CD8-positive, alpha-beta memory T cell (primary cell): ENCODE results near the gene OGFR. TPM values are rescaled to one million over a fixed set of nuclear protein-coding genes. Genes with fewer than 3 reads are reported as not detected.

Source experiments
- CTCF ChIA-PET: fragments of 350-600 bp; sonication (Branson Sonifier 250); formaldehyde crosslinking; loops from one replicate; lab custom pipeline; 2021; ENCODE audit warnings: antibody characterized with exemption; lab: Charles Lee
- POLR2A ChIA-PET: fragments of 350-600 bp; sonication (Branson Sonifier 250); formaldehyde crosslinking; loops from one replicate; lab custom pipeline; 2021; ENCODE audit warnings: antibody characterized with exemption; lab: Charles Lee
- DNase-seq, 5 donors: peaks; one replicate each; pipeline versions ENCODE4 v3.0.0 to v3.0.0-alpha.2; 2020 to 2022; ENCODE audit warnings: mixed read lengths in 1 of 5
- H3K27ac ChIP-seq: one replicate; pipeline ENCODE4 v1.7.0; 2013; ENCODE audit warnings: low read depth, mild to moderate bottlenecking, low read length, moderate library complexity
- H3K27me3 ChIP-seq: 2 replicates; pipeline ENCODE4 v1.7.0; 2013; ENCODE audit warnings: low read length, mild to moderate bottlenecking; ENCODE audit not compliant: insufficient read depth, poor library complexity, severe bottlenecking
- H3K36me3 ChIP-seq: 2 replicates; pipeline ENCODE4 v1.7.0; 2013; ENCODE audit warnings: mild to moderate bottlenecking, low read length, moderate library complexity; ENCODE audit not compliant: insufficient read depth
- H3K4me1 ChIP-seq: 2 replicates; pipeline ENCODE4 v1.7.0; 2013; ENCODE audit warnings: mild to moderate bottlenecking, low read length, moderate library complexity; ENCODE audit not compliant: insufficient read depth
- H3K4me3 ChIP-seq: 2 replicates; pipeline ENCODE4 v1.7.0; 2013; ENCODE audit warnings: mild to moderate bottlenecking, low read length
- H3K9me3 ChIP-seq: 2 replicates; pipeline ENCODE4 v1.7.0; 2013; ENCODE audit warnings: mild to moderate bottlenecking, low read length
- H3K27ac Mint-ChIP-seq, 8 donors: one replicate each; pipeline ENCODE4 v1.8.0; 2020 to 2021; ENCODE audit warnings: mixed read lengths in 8 of 8, mild to moderate bottlenecking in 6 of 8, inconsistent platforms in 3 of 8, moderate library complexity in 3 of 8
- H3K27me3 Mint-ChIP-seq, 2 donors: one replicate each; pipeline ENCODE4 v1.8.0; 2020 to 2021; ENCODE audit warnings: mixed read lengths in 2 of 2, mild to moderate bottlenecking in 1 of 2, moderate library complexity in 1 of 2
- H3K36me3 Mint-ChIP-seq, 3 donors: one replicate each; pipeline ENCODE4 v1.8.0; 2020 to 2021; ENCODE audit warnings: mixed read lengths in 3 of 3, inconsistent platforms in 1 of 3, mild to moderate bottlenecking in 1 of 3
- H3K4me1 Mint-ChIP-seq, 3 donors: one replicate each; pipeline ENCODE4 v1.8.0; 2020 to 2021; ENCODE audit warnings: mixed read lengths in 3 of 3, inconsistent platforms in 1 of 3, mild to moderate bottlenecking in 1 of 3
- H3K4me3 Mint-ChIP-seq, 7 donors: one replicate each; pipeline ENCODE4 v1.8.0; 2020 to 2021; ENCODE audit warnings: mixed read lengths in 7 of 7, mild to moderate bottlenecking in 6 of 7, moderate library complexity in 4 of 7, inconsistent platforms in 2 of 7
- H3K9me3 Mint-ChIP-seq, 5 donors: one replicate each; pipeline ENCODE4 v1.8.0; 2020 to 2022; ENCODE audit warnings: mixed read lengths in 5 of 5, mild to moderate bottlenecking in 3 of 5, moderate library complexity in 2 of 5, inconsistent platforms in 1 of 5
- polyA plus RNA-seq: library from polyadenylated mRNA; unstranded; fragments of 300-500 nt; fragmentation: Illumina TruSeq; gene quantifications from one replicate; pipeline ENCODE4 v1.2.3, GENCODE V29; 2021
- total RNA-seq, 2 experiments: library from RNA; stranded (reverse); gene quantifications; one replicate each; pipeline ENCODE4 v1.2.3, GENCODE V29; 2021

The OGFR gene
- total and polyA plus RNA-seq, 3 experiments from 2014 or later: 45.7 to 64.2 (median 47.9) TPM

- no peak overlapping the region for H3K4me3 Mint-ChIP-seq
- no peak for DNase-seq
- Histone ChIP-seq H3K4me1 (peaks cover 4% of the 10 kb centered on the region), H3K36me3 (no peaks in the 10 kb centered on the region), H3K9me3 (no peaks in the 10 kb centered on the region), H3K4me3 (no peak overlapping the region), H3K27me3 (no peaks in the 10 kb centered on the region), H3K27ac (no peak overlapping the region)
- H3K9me3 Mint-ChIP-seq: peaks cover 0 to 1% (median 0%) of the 10 kb centered on the region in 5 donors
- H3K36me3 Mint-ChIP-seq: no peaks in the 10 kb centered on the region
- ChIA-PET POLR2A (interaction anchor here (1.0 kb wide), 1 partner anchor 12 kb away, joined by 3 read pairs; no protein-coding TSS in a partner anchor), CTCF (no interaction called here)
- no peaks in the 10 kb centered on the region for H3K27me3 Mint-ChIP-seq
- H3K4me1 Mint-ChIP-seq: peaks cover 5 to 8% (median 8%) of the 10 kb centered on the region in 3 donors
- peak overlapping the region in 1 of 8 donors; percentile 75 for H3K27ac Mint-ChIP-seq
These were observed 22.3 kb upstream of the OGFR start for GRCh38 chr20:62782149-62782892.

DNA sequence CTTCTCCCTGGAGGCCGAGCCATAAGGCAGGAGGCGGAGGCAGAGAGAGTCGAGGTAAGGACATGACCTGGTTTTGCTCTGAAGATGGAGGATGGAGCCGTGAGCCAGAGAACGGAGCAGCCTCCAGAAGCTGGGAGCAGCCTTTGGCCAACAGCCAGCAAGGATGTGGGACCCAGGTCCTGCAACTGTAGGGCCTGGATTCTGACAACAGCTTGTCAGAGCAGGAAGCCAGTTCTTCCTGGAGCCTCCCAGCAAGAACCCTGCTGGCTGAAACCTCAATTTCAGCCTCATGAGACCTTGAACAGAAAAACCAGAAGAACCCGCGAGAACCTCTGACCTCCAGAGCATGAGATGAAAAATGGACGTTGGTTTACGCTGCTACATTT, 21.7 kb upstream of the OGFR start:
- H3K4me1 ChIP-seq: no peaks in the 10 kb centered on the region
- H3K27ac ChIP-seq: no peak overlapping the region
- CTCF ChIA-PET: no interaction called here
- no peaks in the 10 kb centered on the region for H3K9me3 ChIP-seq
- no peak overlapping the region for H3K4me3 ChIP-seq
- no peaks in the 10 kb centered on the region for H3K27me3 Mint-ChIP-seq
- POLR2A ChIA-PET: interaction anchor here (1.0 kb wide), 1 partner anchor 11 kb away, joined by 3 read pairs; no protein-coding TSS in a partner anchor
- peaks cover 2 to 6% (median 5%) of the 10 kb centered on the region in 3 donors for H3K4me1 Mint-ChIP-seq
- peaks cover 0 to 1% (median 0%) of the 10 kb centered on the region in 5 donors for H3K9me3 Mint-ChIP-seq
- no peaks in the 10 kb centered on the region for H3K36me3 Mint-ChIP-seq
- peak overlapping the region in 2 of 8 donors; percentile 17 to 75 for H3K27ac Mint-ChIP-seq
- no peaks in the 10 kb centered on the region for H3K36me3 ChIP-seq
- no peaks in the 10 kb centered on the region for H3K27me3 ChIP-seq
- no peak overlapping the region for H3K4me3 Mint-ChIP-seq
- DNase-seq: no peak

DNA sequence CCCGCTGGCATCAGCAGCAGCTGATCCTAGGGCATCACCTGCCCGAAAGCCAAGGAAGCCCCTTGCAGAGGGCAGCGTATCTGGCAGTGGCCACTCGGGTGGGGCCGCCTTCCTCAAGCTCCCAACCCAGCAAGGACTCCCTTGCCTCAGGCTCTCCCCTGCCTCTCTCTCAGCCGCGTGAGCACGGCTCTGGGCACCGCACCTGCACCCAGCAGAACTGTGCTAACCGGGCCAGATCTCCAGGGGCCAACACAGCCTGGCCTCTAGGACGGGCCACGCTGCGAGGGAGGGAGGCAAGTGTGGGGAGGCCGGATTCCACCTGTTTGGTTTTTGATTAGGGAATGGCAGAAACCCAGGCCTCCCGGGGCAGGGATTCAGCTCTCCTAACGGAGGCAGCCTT, 20.1 kb upstream of the OGFR start:
- Histone ChIP-seq H3K4me1 (no peaks in the 10 kb centered on the region), H3K9me3 (no peaks in the 10 kb centered on the region), H3K4me3 (no peak overlapping the region), H3K27ac (no peak overlapping the region), H3K27me3 (no peaks in the 10 kb centered on the region), H3K36me3 (no peaks in the 10 kb centered on the region)
- Mint-ChIP-seq H3K9me3 (peaks cover 0 to 1% (median 0%) of the 10 kb centered on the region in 5 donors), H3K36me3 (no peaks in the 10 kb centered on the region), H3K4me1 (no peaks in the 10 kb centered on the region), H3K27ac (no peak overlapping the region), H3K4me3 (no peak overlapping the region), H3K27me3 (no peaks in the 10 kb centered on the region)
- no peak for DNase-seq
- CTCF ChIA-PET: interaction anchor here (0.6 kb wide), 1 partner anchor 117 kb away, joined by 3 read pairs; no protein-coding TSS in a partner anchor
- POLR2A ChIA-PET: no interaction called here

GRCh38 chr20:62785393-62785792, 19.2 kb upstream of the OGFR start:
- no peak overlapping the region for H3K27ac ChIP-seq
- CTCF ChIA-PET: interaction anchor here (1.5 kb wide), 1 partner anchor 23 kb away, joined by 6 read pairs; no protein-coding TSS in a partner anchor
- POLR2A ChIA-PET: no interaction called here

GRCh38 chr20:62786157-62786556, 18.5 kb upstream of the OGFR start:
- CTCF ChIA-PET: interaction anchor here (1.5 kb wide), 1 partner anchor 22 kb away, joined by 6 read pairs; no protein-coding TSS in a partner anchor
- Mint-ChIP-seq H3K9me3 (peaks cover 0 to 1% (median 0%) of the 10 kb centered on the region in 5 donors), H3K4me3 (no peak overlapping the region), H3K27me3 (no peaks in the 10 kb centered on the region), H3K36me3 (no peaks in the 10 kb centered on the region), H3K27ac (no peak overlapping the region), H3K4me1 (peaks cover 0 to under 1% (median under 1%) of the 10 kb centered on the region in 3 donors)
- H3K27ac ChIP-seq: no peak overlapping the region
- no peaks in the 10 kb centered on the region for H3K9me3 ChIP-seq
- no peak overlapping the region for H3K4me3 ChIP-seq
- POLR2A ChIA-PET: no interaction called here
- no peaks in the 10 kb centered on the region for H3K36me3 ChIP-seq
- no peaks in the 10 kb centered on the region for H3K27me3 ChIP-seq
- peaks cover under 1% of the 10 kb centered on the region for H3K4me1 ChIP-seq
- DNase-seq: no peak

More at GRCh38 chr20:62785393-62785792, 19.2 kb upstream of the OGFR start:
- Mint-ChIP-seq H3K36me3 (no peaks in the 10 kb centered on the region), H3K4me3 (no peak overlapping the region), H3K9me3 (peaks cover 0 to 1% (median 0%) of the 10 kb centered on the region in 5 donors), H3K27ac (no peak overlapping the region), H3K27me3 (no peaks in the 10 kb centered on the region), H3K4me1 (no peaks in the 10 kb centered on the region)
- Histone ChIP-seq H3K4me3 (no peak overlapping the region), H3K27me3 (no peaks in the 10 kb centered on the region), H3K36me3 (no peaks in the 10 kb centered on the region), H3K4me1 (no peaks in the 10 kb centered on the region), H3K9me3 (no peaks in the 10 kb centered on the region)
- DNase-seq: no peak

DNA sequence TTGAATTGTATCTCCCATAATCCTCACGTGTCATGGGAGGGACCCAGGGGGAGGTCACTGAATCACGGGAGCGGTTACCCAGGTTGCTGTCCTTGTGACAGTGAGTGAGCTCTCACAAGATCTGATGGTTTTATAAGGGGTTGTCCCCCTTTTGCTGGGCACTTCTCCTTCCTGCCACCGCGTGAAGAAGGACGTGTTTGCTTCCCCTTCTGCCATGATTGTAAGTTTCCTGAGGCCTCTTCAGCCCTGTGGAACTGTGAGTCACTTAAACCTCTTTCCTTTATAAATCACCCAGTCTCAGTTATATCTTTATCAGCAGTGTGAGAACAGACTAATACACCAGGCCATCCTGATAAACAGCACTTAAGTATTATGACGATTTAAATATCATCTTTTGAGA, 17.3 kb upstream of the OGFR start:
- H3K4me1 Mint-ChIP-seq: peaks cover 6 to 11% (median 6%) of the 10 kb centered on the region in 3 donors
- no peaks in the 10 kb centered on the region for H3K9me3 ChIP-seq
- no peaks in the 10 kb centered on the region for H3K27me3 Mint-ChIP-seq
- H3K27me3 ChIP-seq: no peaks in the 10 kb centered on the region
- peak overlapping the region in 1 of 8 donors; percentile 24 for H3K27ac Mint-ChIP-seq
- H3K4me3 Mint-ChIP-seq: no peak overlapping the region
- peaks cover 0 to 1% (median 0%) of the 10 kb centered on the region in 5 donors for H3K9me3 Mint-ChIP-seq
- ChIA-PET CTCF (interaction anchor here (2.1 kb wide), 1 partner anchor 21 kb away, joined by 11 read pairs; no protein-coding TSS in a partner anchor), POLR2A (no interaction called here)
- no peak for DNase-seq
- no peak overlapping the region for H3K4me3 ChIP-seq
- H3K27ac ChIP-seq: no peak overlapping the region
- peaks cover 3% of the 10 kb centered on the region for H3K4me1 ChIP-seq
- H3K36me3 Mint-ChIP-seq: no peaks in the 10 kb centered on the region
- H3K36me3 ChIP-seq: no peaks in the 10 kb centered on the region

GRCh38 chr20:62787866-62788265, 16.8 kb upstream of the OGFR start:
- Histone ChIP-seq H3K4me1 (peaks cover 3% of the 10 kb centered on the region), H3K4me3 (no peak overlapping the region), H3K9me3 (no peaks in the 10 kb centered on the region), H3K27me3 (no peaks in the 10 kb centered on the region), H3K27ac (no peak overlapping the region), H3K36me3 (no peaks in the 10 kb centered on the region)
- Mint-ChIP-seq H3K27me3 (no peaks in the 10 kb centered on the region), H3K4me1 (peaks cover 6 to 17% (median 7%) of the 10 kb centered on the region in 3 donors), H3K4me3 (no peak overlapping the region), H3K36me3 (no peaks in the 10 kb centered on the region), H3K9me3 (no peaks in the 10 kb centered on the region), H3K27ac (peak overlapping the region in 1 of 8 donors; percentile 27)
- CTCF ChIA-PET: interaction anchor here (1.1 to 2.1 kb wide), 3 partner anchors 20 to 84 kb away, joined by 3 to 11 read pairs (median 4); no protein-coding TSS in a partner anchor
- POLR2A ChIA-PET: no interaction called here
- no peak for DNase-seq

GRCh38 chr20:62788607-62789006, 16.0 kb upstream of the OGFR start:
- Histone ChIP-seq H3K4me3 (no peak overlapping the region), H3K27ac (no peak overlapping the region), H3K36me3 (no peaks in the 10 kb centered on the region), H3K9me3 (no peaks in the 10 kb centered on the region), H3K27me3 (no peaks in the 10 kb centered on the region), H3K4me1 (peaks cover 10% of the 10 kb centered on the region)
- no peaks in the 10 kb centered on the region for H3K36me3 Mint-ChIP-seq
- H3K27ac Mint-ChIP-seq: no peak overlapping the region
- no peaks in the 10 kb centered on the region for H3K27me3 Mint-ChIP-seq
- H3K4me3 Mint-ChIP-seq: no peak overlapping the region
- H3K9me3 Mint-ChIP-seq: no peaks in the 10 kb centered on the region
- CTCF ChIA-PET: interaction anchor here (1.1 to 2.1 kb wide), 3 partner anchors 19 to 84 kb away, joined by 3 to 11 read pairs (median 4); no protein-coding TSS in a partner anchor
- POLR2A ChIA-PET: interaction anchor here (0.6 kb wide), 1 partner anchor 8 kb away, joined by 3 read pairs; the partner anchor contains the start of gene MRGBP
- H3K4me1 Mint-ChIP-seq: peaks cover 11 to 24% (median 12%) of the 10 kb centered on the region in 3 donors
- DNase-seq: no peak
